HUDEP-2 (cell line): Measurements from ENCODE around the gene CHEK2.
A peak's percentile ranks its signal among the peaks of the same experiment; 100 is the strongest.
"Not testable (repeated sequence)": the region's sequence is repeated elsewhere in the genome, so short reads cannot be mapped to it uniquely, and the experiment has no call there.

Experiments used
- DNase-seq, 76 experiments: peaks; one replicate each; lab custom pipeline; 2025; ENCODE audit not compliant: unreplicated experiment in 76 of 76; lab: John Stamatoyannopoulos, UW

Gene CHEK2

GRCh38 chr22:28741785-28742561 lies at the start of gene CHEK2, which contains the start of gene HSCB:
TSS of gene CHEK2 (minus strand) at chr22:28741820. CDS start at chr22:28734721, 7,099 bp downstream.
TSS of gene HSCB (plus strand) at chr22:28742039. CDS start at chr22:28742096, 57 bp downstream.
- peak; percentile 26 to 98 (median 95) for DNase-seq

GRCh38 chr22:28791124-28791523 lies 49.5 kb upstream of the CHEK2 start:
- DNase-seq: no peak

- no peak for DNase-seq
Measured at GRCh38 chr22:28788601-28789000, 47.0 kb upstream of the CHEK2 start.

- DNase-seq: no peak
Measured at GRCh38 chr22:28783786-28784671, 42.4 kb upstream of the CHEK2 start.

GRCh38 chr22:28780296-28780695 lies 38.7 kb upstream of the CHEK2 start:
- DNase-seq: no peak

GRCh38 chr22:28779833-28780232 lies 38.2 kb upstream of the CHEK2 start:
- peak in 23 of 76 experiments; percentile 2 to 66 (median 24) for DNase-seq

GRCh38 chr22:28774378-28774777 lies 32.8 kb upstream of the CHEK2 start:
- no peak for DNase-seq

GRCh38 chr22:28773461-28773867 lies 31.8 kb upstream of the CHEK2 start:
- no peak for DNase-seq

GRCh38 chr22:28772633-28773460 lies 31.2 kb upstream of the CHEK2 start, which contains the start of gene CCDC117:
TSS of gene CCDC117 (plus strand) at chr22:28772695. CDS start at chr22:28772850, 155 bp downstream.
- DNase-seq: peak in 74 of 76 experiments; percentile 26 to 93 (median 86)

- peak in 6 of 76 experiments; percentile 4 to 31 (median 8) for DNase-seq
Measured at GRCh38 chr22:28771195-28771791, 29.7 kb upstream of the CHEK2 start.

- DNase-seq: no peak
Measured at GRCh38 chr22:28769394-28770085, 27.9 kb upstream of the CHEK2 start.

- no peak for DNase-seq
Measured at GRCh38 chr22:28768701-28769393, 27.2 kb upstream of the CHEK2 start.

GRCh38 chr22:28766628-28767027 lies 25.0 kb upstream of the CHEK2 start:
- no peak for DNase-seq

- DNase-seq: not testable (repeated sequence)
Measured at GRCh38 chr22:28762000-28762399, 20.4 kb upstream of the CHEK2 start.

GRCh38 chr22:28761449-28761755 lies 19.8 kb upstream of the CHEK2 start:
- no peak for DNase-seq

- DNase-seq: no peak
Measured at GRCh38 chr22:28759861-28760560, 18.4 kb upstream of the CHEK2 start.

- not testable (repeated sequence) for DNase-seq
Measured at GRCh38 chr22:28754512-28754911, 12.9 kb upstream of the CHEK2 start.

- no peak for DNase-seq
Measured at GRCh38 chr22:28750471-28750881, 8.9 kb upstream of the CHEK2 start.
